Esophagus muscularis mucosa (tissue), 3 donors: ENCODE data around the gene SYNE1.
"Not testable (repeated sequence)": the region's sequence is repeated elsewhere in the genome, so short reads cannot be mapped to it uniquely, and the experiment has no call there.

ENCODE experiments used
- EP300 ChIP-seq: sonication (generic); formaldehyde crosslinking; IDR thresholded peaks from one replicate; pipeline ENCODE4 v1.6.1; 2017; ENCODE audit warnings: antibody characterized with exemption
- TF ChIP-seq, protein P1 (sequence below), 3 experiments: fragments of 200-600 bp in 2 of 3; fragments of 450-650 bp in 1 of 3; sonication (generic) in 2 of 3; IDR thresholded peaks; one replicate each; pipeline ENCODE4 v1.5.1; 2017 to 2019; ENCODE audit warnings: antibody characterized with exemption in 3 of 3, mild to moderate bottlenecking in 2 of 3, moderate library complexity in 1 of 3

DNA sequence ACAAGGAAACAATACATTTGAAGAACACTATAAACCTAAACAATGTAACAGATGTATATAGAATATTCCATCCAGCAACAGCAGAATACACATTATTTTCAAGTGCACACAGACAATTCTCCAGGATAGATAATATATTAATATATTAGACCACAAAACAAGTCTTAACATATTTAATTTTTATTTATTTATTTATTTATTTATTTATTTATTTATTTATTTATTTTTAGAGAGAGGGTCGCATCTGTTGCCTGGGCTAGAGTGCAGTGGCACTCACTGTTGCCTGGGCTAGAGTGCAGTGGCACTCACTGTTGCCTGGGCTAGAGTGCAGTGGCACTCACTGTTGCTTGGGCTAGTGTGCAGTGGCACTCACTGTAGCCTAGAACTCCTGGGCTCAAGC is 78.4 kb downstream of the SYNE1 start:
- TF ChIP-seq, protein P1, sequence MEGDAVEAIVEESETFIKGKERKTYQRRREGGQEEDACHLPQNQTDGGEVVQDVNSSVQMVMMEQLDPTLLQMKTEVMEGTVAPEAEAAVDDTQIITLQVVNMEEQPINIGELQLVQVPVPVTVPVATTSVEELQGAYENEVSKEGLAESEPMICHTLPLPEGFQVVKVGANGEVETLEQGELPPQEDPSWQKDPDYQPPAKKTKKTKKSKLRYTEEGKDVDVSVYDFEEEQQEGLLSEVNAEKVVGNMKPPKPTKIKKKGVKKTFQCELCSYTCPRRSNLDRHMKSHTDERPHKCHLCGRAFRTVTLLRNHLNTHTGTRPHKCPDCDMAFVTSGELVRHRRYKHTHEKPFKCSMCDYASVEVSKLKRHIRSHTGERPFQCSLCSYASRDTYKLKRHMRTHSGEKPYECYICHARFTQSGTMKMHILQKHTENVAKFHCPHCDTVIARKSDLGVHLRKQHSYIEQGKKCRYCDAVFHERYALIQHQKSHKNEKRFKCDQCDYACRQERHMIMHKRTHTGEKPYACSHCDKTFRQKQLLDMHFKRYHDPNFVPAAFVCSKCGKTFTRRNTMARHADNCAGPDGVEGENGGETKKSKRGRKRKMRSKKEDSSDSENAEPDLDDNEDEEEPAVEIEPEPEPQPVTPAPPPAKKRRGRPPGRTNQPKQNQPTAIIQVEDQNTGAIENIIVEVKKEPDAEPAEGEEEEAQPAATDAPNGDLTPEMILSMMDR (IDR thresholded peaks at IDR 0.05): not testable (repeated sequence)
- not testable (repeated sequence) for TF ChIP-seq EP300
